PC-3 (cell line): ENCODE data around the gene GABRG3. TPM values are rescaled to one million over a fixed set of nuclear protein-coding genes. Genes with fewer than 3 reads are reported as not detected.

Experiments
- ATAC-seq: fragments of 200-7000 bp; cut with Tn5 transposase; 2 replicates; pipeline ENCODE4 v1.9.1; 2020; ENCODE audit warnings: mild to moderate bottlenecking, moderate library complexity
- BruUV-seq: library from RNA; stranded (reverse); fragments of 400-500 nt; replicated peaks from 2 replicates; lab custom pipeline; 2021; lab: Mats Ljungman, UMichigan
- CTCF ChIA-PET: fragments of 300-600 bp; sonication (Branson Sonifier 250); formaldehyde crosslinking; loops from one replicate; lab custom pipeline; 2022; ENCODE audit warnings: antibody characterized with exemption; lab: Charles Lee
- POLR2A ChIA-PET: fragments of 300-600 bp; sonication (Branson Sonifier 250); formaldehyde crosslinking; loops from one replicate; lab custom pipeline; 2022; ENCODE audit warnings: antibody characterized with exemption; ENCODE audit not compliant: unreplicated experiment; lab: Charles Lee
- DNase-seq: peaks from one replicate; pipeline ENCODE4 v3.0.0-alpha.2; 2015
- H2AFZ ChIP-seq: fragments of 300-600 bp; sonication (generic); 2 replicates; pipeline ENCODE4 v1.6.0; 2016; ENCODE audit warnings: antibody characterized with exemption, low read length
- H3F3A ChIP-seq: fragments of 300-600 bp; sonication (generic); one replicate; pipeline ENCODE4 v1.6.0; 2017; ENCODE audit warnings: antibody characterized with exemption, low read length, control low read depth, mild to moderate bottlenecking; ENCODE audit not compliant: unreplicated experiment
- H3K27ac ChIP-seq: fragments of 300-600 bp; sonication (generic); 2 replicates; pipeline ENCODE4 v1.5.1; 2016; ENCODE audit warnings: mild to moderate bottlenecking, low read length
- H3K27me3 ChIP-seq: fragments of 300-600 bp; sonication (generic); 2 replicates; pipeline ENCODE4 v1.6.1; 2016; ENCODE audit warnings: low read length, mixed read lengths
- H3K36me3 ChIP-seq: fragments of 300-600 bp; sonication (generic); 2 replicates; pipeline ENCODE4 v1.6.1; 2016; ENCODE audit warnings: low read depth, mixed run types, low read length, mixed read lengths
- H3K4me1 ChIP-seq: fragments of 300-600 bp; sonication (generic); 2 replicates; pipeline ENCODE4 v1.5.1; 2016; ENCODE audit warnings: low read length; ENCODE audit not compliant: insufficient read depth
- H3K4me2 ChIP-seq: fragments of 300-600 bp; sonication (generic); 2 replicates; pipeline ENCODE4 v1.6.0; 2016; ENCODE audit warnings: low read length
- H3K4me3 ChIP-seq: fragments of 300-600 bp; sonication (generic); 2 replicates; pipeline ENCODE4 v1.5.1; 2016; ENCODE audit warnings: mild to moderate bottlenecking, low read length, mixed read lengths
- H3K79me2 ChIP-seq: fragments of 300-600 bp; sonication (generic); 2 replicates; pipeline ENCODE4 v1.6.1; 2017; ENCODE audit warnings: low read length, mixed read lengths
- H3K9ac ChIP-seq: fragments of 300-600 bp; sonication (generic); 2 replicates; pipeline ENCODE4 v1.6.0; 2016; ENCODE audit warnings: mild to moderate bottlenecking, low read length
- H3K9me2 ChIP-seq: fragments of 300-600 bp; sonication (generic); replicated peaks from 2 replicates; pipeline ENCODE4 v1.6.1; 2016; ENCODE audit warnings: mixed run types, low read length, mixed read lengths
- H3K9me3 ChIP-seq: fragments of 300-600 bp; sonication (generic); 2 replicates; pipeline ENCODE4 v1.6.1; 2016; ENCODE audit warnings: low read length, mixed read lengths
- H4K20me1 ChIP-seq: fragments of 300-600 bp; sonication (generic); 2 replicates; pipeline ENCODE4 v1.6.1; 2016; ENCODE audit warnings: low read length, mixed read lengths
- EZH2 ChIP-seq: fragments of 300-600 bp; sonication (generic); IDR thresholded peaks from one replicate; pipeline ENCODE4 v1.6.1; 2017; ENCODE audit warnings: antibody characterized with exemption, mild to moderate bottlenecking, low read length; ENCODE audit not compliant: unreplicated experiment
- EZH2phosphoT487 ChIP-seq: fragments of 300-600 bp; sonication (generic); IDR thresholded peaks from 2 replicates; pipeline ENCODE4 v1.6.1; 2018; ENCODE audit warnings: mild to moderate bottlenecking, antibody characterized with exemption, low read length, borderline replicate concordance
- intact Hi-C: fragments of 100-400 bp; cut with micrococcal nuclease; formaldehyde crosslinking; loops from 2 replicates; pipeline ENCODE4 v1.9.0; 2023
- total RNA-seq: library from RNA; depleted of rRNA; stranded (reverse); fragments of >200 nt; gene quantifications from 2 replicates; pipeline ENCODE4 v1.2.3, GENCODE V29; 2014
- TF ChIP-seq, protein P1 (sequence below): fragments of 300-600 bp; sonication (generic); conservative IDR thresholded peaks from 2 replicates; pipeline ENCODE4 v1.5.1; 2017; ENCODE audit warnings: antibody characterized with exemption, low read depth, mild to moderate bottlenecking, low read length

GABRG3 gene
- total RNA-seq, 1 experiment from 2014 or later, result 0.11 TPM

DNA sequence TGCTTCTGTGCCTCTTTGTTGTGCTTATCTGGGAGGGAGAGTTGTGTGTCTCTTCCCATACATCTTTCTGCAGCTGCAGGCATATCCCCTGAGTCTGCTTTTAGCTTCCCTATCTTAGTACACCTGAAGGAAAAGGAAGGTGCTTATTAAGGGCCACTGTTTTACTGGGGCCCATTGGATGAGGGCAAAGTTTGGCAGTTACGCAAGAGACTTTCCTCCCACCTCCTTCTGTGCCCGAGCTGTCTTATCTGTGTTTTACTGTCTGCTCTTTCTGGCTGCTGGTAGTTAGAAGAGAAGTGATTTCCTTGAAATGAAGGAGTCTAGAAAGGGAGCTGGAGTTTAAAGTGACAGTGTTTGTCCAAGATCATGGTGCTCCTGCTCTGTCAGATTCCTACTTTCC is 66.5 kb downstream of the GABRG3 start:
- no peak for TF ChIP-seq EZH2
- no peak for TF ChIP-seq EZH2phosphoT487
- TF ChIP-seq, protein P1, sequence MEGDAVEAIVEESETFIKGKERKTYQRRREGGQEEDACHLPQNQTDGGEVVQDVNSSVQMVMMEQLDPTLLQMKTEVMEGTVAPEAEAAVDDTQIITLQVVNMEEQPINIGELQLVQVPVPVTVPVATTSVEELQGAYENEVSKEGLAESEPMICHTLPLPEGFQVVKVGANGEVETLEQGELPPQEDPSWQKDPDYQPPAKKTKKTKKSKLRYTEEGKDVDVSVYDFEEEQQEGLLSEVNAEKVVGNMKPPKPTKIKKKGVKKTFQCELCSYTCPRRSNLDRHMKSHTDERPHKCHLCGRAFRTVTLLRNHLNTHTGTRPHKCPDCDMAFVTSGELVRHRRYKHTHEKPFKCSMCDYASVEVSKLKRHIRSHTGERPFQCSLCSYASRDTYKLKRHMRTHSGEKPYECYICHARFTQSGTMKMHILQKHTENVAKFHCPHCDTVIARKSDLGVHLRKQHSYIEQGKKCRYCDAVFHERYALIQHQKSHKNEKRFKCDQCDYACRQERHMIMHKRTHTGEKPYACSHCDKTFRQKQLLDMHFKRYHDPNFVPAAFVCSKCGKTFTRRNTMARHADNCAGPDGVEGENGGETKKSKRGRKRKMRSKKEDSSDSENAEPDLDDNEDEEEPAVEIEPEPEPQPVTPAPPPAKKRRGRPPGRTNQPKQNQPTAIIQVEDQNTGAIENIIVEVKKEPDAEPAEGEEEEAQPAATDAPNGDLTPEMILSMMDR, result no peak
- H3K36me3 ChIP-seq, result no peaks in the 10 kb centered on the region
- H3K79me2 ChIP-seq, result no peaks in the 10 kb centered on the region
- DNase-seq, result no peak
- no peaks in the 10 kb centered on the region for H3K9me2 ChIP-seq
- H4K20me1 ChIP-seq, result no peaks in the 10 kb centered on the region
- H3K9ac ChIP-seq, result no peak overlapping the region
- no peak overlapping the region for H3K4me2 ChIP-seq
- no peak overlapping the region for H2AFZ ChIP-seq
- H3K9me3 ChIP-seq, result no peaks in the 10 kb centered on the region
- intact Hi-C loops, result no loop called here
- BruUV-seq, result no TSS peak
- no peak overlapping the region for H3K27ac ChIP-seq
- no peaks in the 10 kb centered on the region for H3K4me1 ChIP-seq
- ATAC-seq, result no peak
- H3K27me3 ChIP-seq, result no peaks in the 10 kb centered on the region
- POLR2A ChIA-PET, result no interaction called here
- CTCF ChIA-PET, result no interaction called here
- H3K4me3 ChIP-seq, result no peak overlapping the region
- H3F3A ChIP-seq, result no peaks in the 10 kb centered on the region

DNA sequence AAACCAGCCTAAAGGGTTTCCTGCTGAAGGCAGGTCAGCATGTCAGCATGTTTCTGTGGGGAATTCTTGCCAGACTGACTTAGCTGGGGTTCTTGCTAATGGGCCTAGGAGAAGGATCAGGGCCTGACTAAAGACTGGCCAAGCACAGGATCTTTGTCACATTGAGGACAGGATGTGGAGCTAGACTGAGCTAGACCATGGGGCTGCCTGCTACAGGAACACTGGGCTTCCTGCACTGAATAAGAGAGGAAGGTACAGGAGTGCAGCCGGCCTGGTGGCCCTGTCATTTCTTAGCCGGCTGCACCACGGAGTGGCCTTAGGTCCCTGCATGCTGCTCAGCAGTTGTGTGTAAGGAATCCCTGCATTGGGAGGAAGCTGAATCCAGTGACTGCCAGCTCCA is 68.2 kb downstream of the GABRG3 start:
- Histone ChIP-seq H3K27ac (no peak overlapping the region), H3K9me2 (no peaks in the 10 kb centered on the region), H3K36me3 (no peaks in the 10 kb centered on the region), H3K4me1 (no peaks in the 10 kb centered on the region), H3K79me2 (no peaks in the 10 kb centered on the region), H4K20me1 (no peaks in the 10 kb centered on the region), H3K4me3 (no peak overlapping the region), H3K4me2 (no peak overlapping the region), H3K27me3 (no peaks in the 10 kb centered on the region), H2AFZ (no peak overlapping the region), H3K9me3 (no peaks in the 10 kb centered on the region), H3F3A (no peaks in the 10 kb centered on the region), H3K9ac (no peak overlapping the region)
- no peak for ATAC-seq
- DNase-seq, result no peak
- intact Hi-C loops, result no loop called here
- CTCF ChIA-PET, result no interaction called here
- TF ChIP-seq EZH2, result no peak
- TF ChIP-seq EZH2phosphoT487, result no peak
- TF ChIP-seq, protein P1, result no peak
- POLR2A ChIA-PET, result no interaction called here
- no TSS peak for BruUV-seq

DNA sequence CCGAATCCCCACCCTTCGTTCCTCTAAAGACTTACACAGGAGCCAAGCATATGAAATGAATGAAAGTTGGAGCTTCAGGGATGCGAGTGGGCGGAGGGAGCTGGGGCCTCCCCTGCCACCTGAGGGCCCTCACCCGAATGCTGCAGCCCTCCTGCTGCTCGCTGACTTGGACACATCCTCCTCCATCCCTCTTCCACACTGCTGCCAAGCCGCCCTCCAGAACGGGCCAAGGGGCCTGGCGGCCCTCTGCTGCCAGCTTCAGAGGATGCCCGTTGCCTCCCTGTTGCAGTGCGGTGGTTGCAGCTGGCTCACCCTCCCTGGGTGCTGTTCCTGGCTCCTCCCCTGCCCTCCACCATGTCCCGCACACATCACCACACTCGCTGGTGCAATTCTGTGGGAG is 71.2 kb downstream of the GABRG3 start:
- no peaks in the 10 kb centered on the region for H4K20me1 ChIP-seq
- ATAC-seq, result no peak

More for the DNA sequence above, 71.2 kb downstream of the GABRG3 start:
- H3K9me2 ChIP-seq, result no peaks in the 10 kb centered on the region
- BruUV-seq, result no TSS peak
- no peaks in the 10 kb centered on the region for H3K4me1 ChIP-seq
- ChIA-PET POLR2A (no interaction called here), CTCF (no interaction called here)
- no peak overlapping the region for H3K27ac ChIP-seq
- no peaks in the 10 kb centered on the region for H3F3A ChIP-seq
- H3K79me2 ChIP-seq, result no peaks in the 10 kb centered on the region
- intact Hi-C loops, result no loop called here
- H3K4me2 ChIP-seq, result no peak overlapping the region
- H3K9ac ChIP-seq, result no peak overlapping the region
- TF ChIP-seq, protein P1, result no peak
- TF ChIP-seq EZH2 (no peak), EZH2phosphoT487 (no peak)
- no peaks in the 10 kb centered on the region for H3K36me3 ChIP-seq
- DNase-seq, result no peak
- H3K4me3 ChIP-seq, result no peak overlapping the region
- no peaks in the 10 kb centered on the region for H3K27me3 ChIP-seq
- H2AFZ ChIP-seq, result no peak overlapping the region
- no peaks in the 10 kb centered on the region for H3K9me3 ChIP-seq
